ENCODE results near the gene TAX1BP3.

The TAX1BP3 gene

GRCh38 chr17:3688027-3688553 lies 19.7 kb upstream of the TAX1BP3 start:
- FAIRE-seq, result peak; percentile 57

- FAIRE-seq, result no peak
Observed at GRCh38 chr17:3685174-3685573, 16.8 kb upstream of the TAX1BP3 start.

GRCh38 chr17:3683054-3683511 lies 14.7 kb upstream of the TAX1BP3 start:
- FAIRE-seq, result no peak

- no peak for FAIRE-seq
Observed at GRCh38 chr17:3682033-3682432, 13.7 kb upstream of the TAX1BP3 start.

GRCh38 chr17:3681565-3681964 lies 13.2 kb upstream of the TAX1BP3 start:
- FAIRE-seq, result no peak

- FAIRE-seq, result no peak
Observed at GRCh38 chr17:3681057-3681456, 12.7 kb upstream of the TAX1BP3 start.

- no peak for FAIRE-seq
Observed at GRCh38 chr17:3679531-3680126, 11.3 kb upstream of the TAX1BP3 start.

GRCh38 chr17:3678821-3679530 lies 10.6 kb upstream of the TAX1BP3 start:
- FAIRE-seq, result no peak

- FAIRE-seq, result no peak
Observed at GRCh38 chr17:3678095-3678820, 9.9 kb upstream of the TAX1BP3 start.

- FAIRE-seq, result no peak
Observed at GRCh38 chr17:3675886-3676285, 7.5 kb upstream of the TAX1BP3 start.

GRCh38 chr17:3672571-3672970 lies 4.2 kb upstream of the TAX1BP3 start:
- FAIRE-seq, result no peak

- FAIRE-seq, result no peak
Observed at GRCh38 chr17:3669548-3669947, 1.2 kb upstream of the TAX1BP3 start.

- no peak for FAIRE-seq
Observed at GRCh38 chr17:3669085-3669347, 638 bp upstream of the TAX1BP3 start.

GRCh38 chr17:3667366-3668278 lies 756 bp downstream of the TAX1BP3 start:
- peak; percentile 46 for FAIRE-seq

- no peak for FAIRE-seq
Observed at GRCh38 chr17:3666516-3666915, 1.9 kb downstream of the TAX1BP3 start.

- no peak for FAIRE-seq
Observed at GRCh38 chr17:3665834-3666233, 2.5 kb downstream of the TAX1BP3 start.

- FAIRE-seq, result no peak
Observed at GRCh38 chr17:3663102-3664011, 5.0 kb downstream of the TAX1BP3 start.

- FAIRE-seq, result no peak
Observed at GRCh38 chr17:3660311-3660891, 8.0 kb downstream of the TAX1BP3 start.

GRCh38 chr17:3659541-3660111 lies 8.8 kb downstream of the TAX1BP3 start:
- no peak for FAIRE-seq

GRCh38 chr17:3658784-3659449 lies 9.5 kb downstream of the TAX1BP3 start:
- no peak for FAIRE-seq
